GM18502 (cell line): ENCODE data around the gene ZC3H6.
A peak's percentile ranks its signal among the peaks of the same experiment; 100 is the strongest.
"Not testable (repeated sequence)": the region's sequence is repeated elsewhere in the genome, so short reads cannot be mapped to it uniquely, and the experiment has no call there.

Experiments used
- ATAC-seq: cut with Tn5 transposase; IDR thresholded peaks from one replicate; pipeline ENCODE4 v1.9.1; 2021; ENCODE audit warnings: mild to moderate bottlenecking; ENCODE audit not compliant: unreplicated experiment, poor library complexity

The ZC3H6 gene

DNA sequence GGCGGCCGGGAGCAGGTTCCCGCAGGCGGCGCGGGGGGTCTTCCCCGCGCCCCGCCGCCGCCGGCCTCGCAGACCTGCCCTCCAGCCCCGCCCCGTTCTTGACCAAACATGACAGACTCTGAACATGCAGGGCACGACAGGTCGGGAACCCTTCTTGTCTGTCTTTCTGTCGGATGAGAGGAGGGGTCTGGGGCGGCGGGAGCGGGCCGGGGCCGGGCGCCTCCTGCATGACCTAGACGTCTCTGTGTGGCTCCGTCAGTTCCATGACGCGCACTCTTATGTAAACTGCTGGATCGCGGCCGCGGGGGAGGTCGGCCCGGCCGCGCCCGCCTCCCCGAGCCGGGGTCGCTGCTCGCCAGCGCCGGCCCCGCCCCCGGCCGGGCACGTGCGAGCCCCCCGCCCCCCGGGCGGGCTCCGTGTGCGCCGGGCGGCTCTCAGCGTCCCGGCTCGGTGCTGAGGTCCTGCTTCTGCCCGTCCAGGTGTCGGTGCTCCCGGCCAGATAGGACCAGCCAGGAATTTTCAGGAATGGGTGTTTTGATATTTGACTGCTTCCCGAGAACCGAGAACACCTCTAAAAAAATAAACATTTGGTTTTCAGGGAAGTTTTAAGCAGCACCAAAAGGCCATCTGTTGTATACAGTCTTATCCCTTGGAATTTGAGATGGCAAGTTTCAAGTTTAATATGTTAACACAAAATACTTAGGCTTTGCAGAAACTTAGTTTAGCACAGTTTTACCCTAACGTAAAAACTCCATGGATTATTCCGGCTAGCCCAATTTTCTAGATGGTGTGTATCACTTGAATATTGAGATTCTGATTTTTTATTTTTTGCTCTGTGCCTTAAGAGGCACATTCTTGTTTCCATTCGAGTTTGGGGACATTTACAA, 733 bp downstream of the ZC3H6 start:
- ATAC-seq, result peak; percentile 56

DNA sequence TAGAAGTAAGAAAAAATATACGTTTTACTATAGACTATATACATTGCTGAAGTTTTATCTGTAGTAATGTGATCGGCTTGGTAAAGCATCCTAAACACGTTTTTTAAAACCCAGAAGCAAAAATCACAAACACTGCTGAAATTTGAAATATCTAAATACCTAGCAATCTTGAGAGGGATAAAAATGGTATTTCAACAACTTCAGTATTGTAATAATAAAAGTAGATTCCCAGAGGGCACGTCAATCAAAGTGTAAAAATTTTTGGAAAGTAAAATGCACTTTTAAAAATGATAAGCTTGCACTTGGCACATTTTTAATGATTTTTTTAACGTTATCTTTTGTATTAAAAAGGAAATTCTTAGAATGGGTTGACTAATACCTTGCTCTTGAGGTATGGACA, 1.6 kb downstream of the ZC3H6 start:
- ATAC-seq, result no peak

DNA sequence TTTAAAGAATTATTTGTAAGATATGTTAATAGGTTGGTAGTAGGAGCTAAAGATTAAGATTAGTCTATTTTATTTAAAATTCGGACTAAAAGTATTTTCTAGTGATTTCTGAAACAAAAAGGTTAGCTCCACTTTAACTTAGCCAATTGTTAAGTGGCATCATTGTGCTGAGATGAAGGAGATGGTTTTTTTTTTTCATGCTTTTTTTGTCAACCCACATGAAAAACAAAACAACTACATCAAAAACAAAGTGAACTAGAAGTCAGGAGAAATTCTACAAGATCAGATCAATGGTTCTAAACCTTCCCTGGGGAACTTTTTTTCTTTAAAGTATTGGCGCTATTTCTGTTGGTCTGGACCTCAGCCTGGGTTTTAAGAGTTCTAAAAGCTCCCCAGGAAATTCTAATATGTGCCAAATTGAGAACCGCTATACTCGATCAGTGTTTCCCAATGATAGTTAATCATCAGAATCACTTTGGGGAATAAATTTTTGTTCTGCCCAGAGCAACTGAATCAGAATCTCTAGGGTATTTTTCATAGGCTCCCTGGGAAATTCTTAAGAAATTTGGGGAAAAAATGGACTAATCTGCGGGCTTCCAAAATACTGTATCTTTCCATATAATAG, 2.3 kb downstream of the ZC3H6 start:
- ATAC-seq, result no peak

DNA sequence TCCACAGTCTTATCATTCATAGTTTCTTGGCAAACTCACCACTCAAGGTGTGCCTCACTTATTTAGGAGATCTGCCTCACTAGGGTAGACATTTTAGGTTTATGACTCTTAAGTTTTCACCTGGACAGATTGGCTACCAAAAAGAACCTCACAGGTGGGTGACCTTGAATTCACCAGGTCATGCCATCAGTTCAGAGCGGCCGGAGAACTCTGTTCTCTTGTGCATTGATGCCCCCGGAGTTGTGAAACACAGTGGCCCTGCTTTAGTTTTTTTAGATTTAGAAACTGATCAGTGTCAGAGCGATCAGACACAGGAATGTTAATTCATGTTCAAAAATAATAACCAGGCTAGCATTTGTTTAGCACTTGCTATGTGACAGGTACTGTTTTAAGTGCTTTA, 6.7 kb downstream of the ZC3H6 start:
- ATAC-seq, result not testable (repeated sequence)

DNA sequence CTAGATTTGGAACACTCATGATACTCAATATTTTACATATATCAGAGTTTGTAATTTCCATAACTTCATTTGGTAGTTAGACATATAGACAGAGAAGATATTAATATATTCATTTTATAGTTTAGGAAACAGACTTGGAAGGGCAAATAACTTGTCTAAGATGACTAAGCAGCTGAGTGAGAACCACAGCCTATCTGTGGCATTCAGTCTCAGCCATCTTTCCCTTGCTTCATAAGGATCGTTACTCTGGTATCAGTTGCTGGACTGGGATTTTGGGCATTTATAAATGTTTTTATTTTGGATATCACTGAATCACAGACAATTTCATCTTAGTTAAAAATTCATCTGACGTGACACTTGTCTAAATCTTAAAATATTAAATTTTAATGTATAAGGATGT, 8.1 kb downstream of the ZC3H6 start:
- not testable (repeated sequence) for ATAC-seq

DNA sequence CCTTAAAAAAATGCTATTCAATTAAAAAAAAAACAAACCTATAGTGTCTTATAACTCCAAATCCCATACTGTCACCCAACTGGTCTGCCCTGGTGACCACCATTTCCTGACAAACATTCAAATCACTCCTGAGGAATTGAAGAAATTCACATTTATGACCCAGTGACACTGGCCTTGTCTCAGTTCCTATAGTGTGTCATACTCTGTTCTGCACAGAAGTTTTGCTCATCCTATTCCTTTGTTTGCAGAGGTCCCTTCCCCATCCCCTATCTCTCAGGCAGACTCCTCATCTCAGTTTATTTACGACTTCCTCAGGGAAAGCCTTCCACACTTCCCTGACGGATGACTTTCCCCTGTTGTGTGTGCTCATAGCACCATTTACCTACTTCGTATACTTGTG, 14.7 kb downstream of the ZC3H6 start:
- ATAC-seq, result no peak

DNA sequence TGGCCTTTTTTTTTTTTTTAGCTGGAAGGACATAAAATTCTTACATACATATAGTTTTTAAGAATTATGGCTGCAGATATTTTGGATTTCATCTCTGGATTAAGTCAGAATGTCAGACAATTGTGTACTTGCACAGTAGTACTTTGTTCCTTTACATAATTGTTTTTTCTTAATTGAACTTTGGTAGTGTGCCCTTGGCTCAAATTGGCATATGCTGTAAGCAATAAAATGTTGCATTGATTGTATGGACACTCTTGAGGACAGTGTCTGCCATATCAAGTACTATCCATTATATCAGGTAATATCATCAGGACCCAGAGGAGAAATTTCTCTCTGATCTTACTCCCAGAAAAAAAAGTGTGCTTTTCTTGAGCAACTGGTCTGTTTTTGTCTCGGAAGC, 15.3 kb downstream of the ZC3H6 start:
- ATAC-seq, result no peak

DNA sequence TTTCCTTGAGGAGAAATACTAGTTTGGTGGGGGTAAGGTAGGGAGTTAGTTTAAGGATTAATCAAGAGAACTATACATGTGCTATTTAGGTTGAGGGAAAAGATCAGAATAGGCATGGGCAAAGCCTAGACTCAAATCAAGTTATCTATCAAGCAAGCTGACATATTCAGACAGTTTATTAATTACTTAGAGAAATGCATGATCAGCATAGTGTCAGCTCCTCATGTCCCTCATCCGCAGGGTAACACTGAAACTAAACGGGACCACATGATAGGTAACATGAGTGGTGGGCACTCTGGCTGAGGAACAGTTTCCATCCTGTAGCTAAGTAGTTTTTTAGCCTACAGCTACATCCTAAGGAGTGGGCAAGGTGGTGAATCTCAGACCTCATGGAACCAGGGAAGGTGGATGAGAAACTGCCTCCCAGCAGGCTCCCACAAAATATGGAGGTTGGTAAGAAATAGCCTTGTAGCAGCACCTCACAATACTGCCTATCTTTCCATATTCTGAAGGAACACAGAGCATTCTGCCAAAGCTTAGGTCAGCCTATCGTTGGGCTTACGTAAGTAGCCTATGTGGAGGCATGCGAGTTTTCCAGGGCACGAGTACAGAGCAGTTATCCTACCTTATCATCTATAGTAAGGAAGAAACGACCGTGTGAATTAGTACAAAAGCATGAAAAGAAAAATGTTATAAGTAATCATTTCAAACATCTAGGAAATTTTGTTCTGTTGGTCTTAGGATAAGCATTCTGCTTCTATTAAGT, 18.4 kb downstream of the ZC3H6 start:
- ATAC-seq, result no peak

DNA sequence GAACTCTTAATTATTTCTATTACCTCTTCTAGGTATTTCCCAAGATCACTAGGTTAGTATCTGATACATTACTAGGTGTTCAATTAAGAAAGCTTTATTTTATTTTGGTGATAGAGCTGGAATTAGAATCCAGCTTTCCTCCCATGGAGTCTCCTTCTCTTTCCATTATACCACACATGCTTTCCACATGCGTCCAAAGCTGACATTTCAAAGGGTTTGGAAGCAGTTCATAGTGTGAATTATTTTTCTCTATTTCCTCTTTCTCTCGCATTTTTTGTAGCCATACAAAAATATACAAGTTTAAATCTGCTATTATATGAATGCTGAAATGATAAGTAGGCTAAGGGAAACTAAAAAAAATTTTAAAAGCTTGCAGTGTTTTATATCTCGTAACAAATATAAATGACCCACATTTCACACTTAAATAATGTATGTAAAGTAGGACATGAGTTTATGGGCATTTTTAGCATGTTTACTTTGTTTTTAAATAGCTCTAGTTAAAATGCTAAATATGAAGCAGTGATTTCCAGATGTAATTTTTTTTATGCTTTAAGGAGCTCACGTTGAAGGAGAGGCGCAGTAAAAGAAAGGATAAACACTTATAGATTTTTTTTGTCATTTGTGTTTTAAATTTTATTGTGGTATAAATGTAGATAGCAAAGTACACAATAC, 20.1 kb downstream of the ZC3H6 start:
- no peak for ATAC-seq

DNA sequence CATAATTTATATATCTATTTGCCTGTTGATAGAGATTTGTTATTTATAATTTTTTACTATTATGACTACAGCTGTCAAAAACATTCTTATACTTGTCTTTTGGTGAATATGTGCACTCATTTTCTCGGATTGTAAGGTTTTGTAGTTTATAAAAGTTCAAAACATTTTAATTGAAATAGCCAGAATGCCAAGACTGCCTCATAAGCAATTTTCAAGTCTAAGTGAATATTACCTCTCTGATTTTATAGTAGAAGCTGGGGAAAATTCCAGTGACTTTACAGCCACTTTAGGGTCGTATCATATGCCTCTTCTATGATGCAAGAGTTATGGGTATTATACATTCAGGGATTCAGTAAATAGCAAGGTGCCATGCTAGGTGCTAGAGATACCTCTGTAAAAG, 21.0 kb downstream of the ZC3H6 start:
- no peak for ATAC-seq

DNA sequence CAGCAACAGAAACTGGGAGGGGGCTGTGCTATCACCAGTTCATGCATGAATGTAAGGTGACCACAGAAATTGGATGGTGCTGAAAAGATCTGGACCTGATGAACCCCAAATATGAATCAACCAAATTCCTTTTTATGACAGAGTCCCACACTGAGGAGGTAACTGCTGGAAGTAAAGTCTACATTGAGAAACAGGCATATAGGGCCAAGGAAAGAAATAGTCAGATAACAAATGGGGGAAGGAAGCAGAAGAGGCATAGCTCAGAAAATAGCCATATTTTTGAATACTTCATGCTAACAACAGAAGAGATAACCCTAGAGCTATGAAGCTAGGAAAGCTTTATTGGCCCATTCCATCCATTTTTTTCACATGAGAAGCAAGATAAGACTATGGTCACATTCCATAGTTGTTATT, 25.8 kb downstream of the ZC3H6 start:
- ATAC-seq, result no peak

DNA sequence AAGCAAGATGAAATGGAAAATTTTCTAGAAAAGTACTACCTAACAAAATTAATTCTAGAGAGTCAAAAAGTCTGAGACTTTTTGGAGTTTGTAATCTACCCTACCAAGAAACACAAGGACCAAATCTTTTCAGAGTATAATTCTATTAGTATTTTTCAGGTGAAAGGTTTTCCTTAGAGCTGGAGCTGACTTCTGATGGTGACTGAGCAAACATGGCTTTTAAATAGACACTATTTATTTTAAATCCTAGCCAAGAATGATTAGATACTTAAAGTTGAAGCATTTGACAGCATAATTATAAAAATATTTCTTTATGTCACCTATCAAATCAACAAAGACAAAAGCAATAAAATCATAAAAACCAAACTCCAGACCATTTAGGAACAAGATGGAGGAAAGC, 26.6 kb downstream of the ZC3H6 start:
- no peak for ATAC-seq

DNA sequence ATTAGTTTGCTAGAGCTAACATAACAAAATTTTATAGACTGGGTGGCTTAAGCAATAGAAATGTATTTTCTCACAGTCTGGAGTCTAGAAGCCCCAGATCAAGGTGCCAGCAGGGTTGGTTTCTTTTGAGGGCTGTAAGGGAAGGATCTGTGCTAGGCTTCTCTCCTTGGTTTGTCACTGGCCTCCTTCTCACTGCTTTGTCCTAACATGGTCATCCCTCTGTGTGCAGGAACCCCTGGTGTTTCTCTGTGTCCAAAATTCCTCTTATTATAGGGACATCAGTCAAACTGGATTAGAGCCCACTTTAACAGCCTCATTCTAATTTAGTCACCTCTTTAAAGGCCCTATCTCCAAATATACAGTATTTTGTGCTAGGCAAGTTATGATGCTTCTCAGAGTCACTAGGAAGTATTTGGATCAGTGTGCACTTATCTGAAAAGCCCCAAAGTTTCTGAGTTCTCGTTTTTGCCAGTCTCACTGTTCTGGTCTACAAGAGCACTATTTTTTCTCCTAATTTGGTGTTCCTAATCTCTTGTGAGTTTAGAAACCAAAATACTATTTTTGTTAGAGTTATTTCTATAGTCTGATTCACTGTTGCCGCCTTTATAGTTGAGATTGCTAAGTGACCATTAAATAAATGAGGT, 29.0 kb downstream of the ZC3H6 start:
- no peak for ATAC-seq

DNA sequence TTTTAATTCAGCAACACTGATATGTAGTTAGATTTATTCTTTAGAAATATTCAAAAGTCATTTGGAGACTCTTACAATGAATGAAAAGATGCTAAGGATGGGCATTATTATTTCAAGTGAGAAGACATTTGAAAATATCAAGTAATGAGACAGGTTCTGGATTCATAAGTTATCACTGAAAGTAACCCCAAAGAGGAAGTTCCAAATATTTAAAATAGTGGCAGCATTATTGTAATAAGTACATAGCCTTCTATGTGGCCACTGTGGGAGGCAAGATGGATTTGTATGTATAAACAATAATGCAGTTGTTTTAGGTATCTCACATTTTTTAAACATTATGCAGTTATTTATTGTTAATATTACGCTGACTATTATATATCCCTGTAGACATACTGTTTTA, 29.7 kb downstream of the ZC3H6 start:
- ATAC-seq, result no peak

DNA sequence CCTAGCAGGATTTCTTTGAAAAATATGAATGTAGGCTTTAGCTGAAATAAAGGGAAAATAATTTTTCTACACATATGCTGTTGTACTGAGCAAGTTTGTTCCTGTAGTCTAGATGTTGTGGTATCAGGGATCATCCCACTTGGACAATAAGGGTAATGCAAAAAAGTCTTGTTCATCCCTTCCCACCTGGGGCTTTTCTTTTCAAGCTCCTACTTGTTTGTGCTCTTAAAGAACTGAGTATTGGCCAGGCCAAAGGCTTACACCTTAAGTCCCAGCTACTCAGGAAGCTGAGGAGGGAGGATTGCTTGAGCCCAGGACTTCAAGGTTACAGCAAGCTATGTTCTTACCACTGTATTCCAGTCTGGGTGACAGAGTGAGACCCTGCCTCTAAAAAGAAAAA, 35.5 kb downstream of the ZC3H6 start:
- ATAC-seq, result no peak

DNA sequence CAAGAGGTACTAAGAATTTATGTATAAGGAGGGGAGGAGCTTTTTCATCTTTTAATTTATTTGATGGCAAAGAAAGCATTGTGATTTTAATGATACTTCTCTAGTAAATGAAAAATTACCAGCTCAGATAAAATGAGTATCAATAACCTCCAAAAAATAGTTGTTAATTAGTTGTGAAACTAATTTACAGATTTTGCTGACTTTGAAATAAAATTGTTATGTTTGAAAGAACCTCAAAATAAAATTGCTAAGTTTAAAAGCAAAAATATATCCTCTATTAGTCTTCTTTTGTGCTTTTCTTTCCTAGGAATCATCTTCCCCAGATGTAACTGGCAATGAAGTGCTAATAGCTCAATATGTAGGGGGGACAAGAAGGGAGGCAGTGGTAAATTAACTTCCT, 36.5 kb downstream of the ZC3H6 start:
- no peak for ATAC-seq

DNA sequence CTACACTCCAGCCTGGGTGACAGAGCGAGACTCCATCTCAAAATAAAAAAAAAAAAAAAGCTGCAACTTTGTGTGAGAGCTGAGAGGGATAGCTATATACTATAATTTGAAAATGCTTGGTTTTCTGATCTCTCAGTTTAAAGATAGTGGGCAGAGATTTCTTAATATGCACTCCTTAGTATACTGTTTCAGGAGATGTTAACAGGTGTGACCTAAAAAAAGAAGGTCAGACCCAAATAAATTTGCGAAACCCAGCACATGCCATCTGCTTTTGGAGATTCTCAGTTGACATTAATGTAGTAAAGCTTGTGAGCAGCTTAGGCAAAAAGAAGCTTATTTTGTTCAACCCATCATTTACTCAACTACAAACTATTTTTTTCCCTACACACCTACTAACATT, 37.4 kb downstream of the ZC3H6 start:
- ATAC-seq, result no peak

DNA sequence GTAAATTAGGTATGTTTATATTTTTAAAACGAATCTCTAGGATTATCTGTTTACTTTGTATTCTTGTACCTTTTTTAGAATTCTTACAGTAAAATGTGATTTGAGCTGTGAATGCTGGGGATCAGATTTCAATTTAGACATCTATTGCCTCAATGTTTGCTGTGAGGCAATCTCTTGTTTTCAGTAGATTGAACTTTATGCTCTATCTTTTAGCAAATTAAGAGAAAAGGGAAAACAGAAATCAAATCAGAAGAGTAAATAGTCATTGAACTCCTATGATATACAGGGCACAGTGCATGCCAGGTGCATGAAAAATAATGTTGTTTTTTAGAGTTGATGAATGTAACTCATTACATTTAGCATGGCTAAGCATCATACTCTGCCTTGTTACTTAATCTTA, 39.5 kb downstream of the ZC3H6 start:
- ATAC-seq, result no peak

DNA sequence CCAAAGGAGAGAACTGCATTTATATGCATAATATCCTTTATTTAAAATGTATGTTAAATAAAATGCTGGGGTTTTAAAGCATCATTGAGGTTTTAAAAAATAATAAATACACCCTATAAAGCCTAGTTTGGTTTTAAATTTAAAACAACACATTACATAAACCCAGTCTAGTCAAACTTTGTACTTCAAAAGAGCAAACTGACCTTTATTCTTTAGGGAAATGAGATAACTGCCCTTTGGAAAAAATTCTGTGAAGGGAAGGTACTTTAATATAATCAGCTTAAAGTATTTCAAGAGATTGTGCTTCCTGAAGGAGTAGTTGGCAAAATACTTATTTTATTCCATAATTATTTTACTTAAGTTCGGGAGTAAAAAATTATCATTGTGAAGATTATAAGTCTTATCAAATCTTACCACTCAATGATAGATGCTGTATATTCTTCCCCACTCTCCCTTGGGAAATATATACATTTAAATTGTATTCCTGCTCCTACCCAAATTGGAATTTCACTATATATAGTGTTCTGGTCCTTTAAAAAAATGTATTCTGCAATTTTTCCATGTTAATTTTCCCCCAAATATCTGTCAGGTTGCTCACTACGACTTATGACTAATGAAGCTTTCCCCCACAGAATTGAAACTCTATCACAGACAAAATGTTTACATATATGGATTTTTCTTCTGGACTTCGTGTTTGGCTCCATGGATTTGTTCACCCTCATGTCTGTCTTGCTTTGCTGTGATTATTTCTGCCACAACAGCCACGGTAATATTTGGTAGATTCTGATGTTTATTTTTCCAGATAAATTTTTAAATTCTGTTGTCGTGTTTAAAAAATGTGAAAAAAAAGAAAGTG, 42.1 kb downstream of the ZC3H6 start:
- ATAC-seq, result no peak
